Ishikawa (cell line): Measurements from ENCODE around the gene TMPRSS13.

Source experiments
- CEBPB ChIP-seq: IDR thresholded peaks from 2 replicates; pipeline ENCODE4 v1.6.1; 2012
- CREB1 ChIP-seq: IDR thresholded peaks from 2 replicates; pipeline ENCODE4 v1.6.1; 2012; ENCODE audit warnings: low read depth
- EGR1 ChIP-seq: IDR thresholded peaks from 2 replicates; pipeline ENCODE4 v1.6.1; 2012
- EP300 ChIP-seq: IDR thresholded peaks from 2 replicates; pipeline ENCODE4 v1.6.1; 2012; ENCODE audit warnings: borderline replicate concordance
- FOXM1 ChIP-seq: IDR thresholded peaks from 2 replicates; pipeline ENCODE4 v1.6.1; 2012; ENCODE audit warnings: low read depth, borderline replicate concordance
- MAX ChIP-seq: IDR thresholded peaks from 2 replicates; pipeline ENCODE4 v1.6.1; 2012
- NFIC ChIP-seq: IDR thresholded peaks from 2 replicates; pipeline ENCODE4 v1.6.1; 2012
- RAD21 ChIP-seq: IDR thresholded peaks from 2 replicates; pipeline ENCODE4 v1.6.1; 2012; ENCODE audit warnings: low read depth
- TAF1 ChIP-seq: IDR thresholded peaks from 2 replicates; pipeline ENCODE4 v1.6.1; 2012; ENCODE audit warnings: low read depth, mild to moderate bottlenecking
- TCF12 ChIP-seq: IDR thresholded peaks from 2 replicates; pipeline ENCODE4 v1.6.1; 2012; ENCODE audit warnings: low read depth
- TEAD4 ChIP-seq: IDR thresholded peaks from 2 replicates; pipeline ENCODE4 v1.6.1; 2012
- YY1 ChIP-seq: IDR thresholded peaks from 2 replicates; pipeline ENCODE4 v1.6.1; 2012; ENCODE audit warnings: low read depth
- ZBTB7A ChIP-seq: IDR thresholded peaks from 2 replicates; pipeline ENCODE4 v1.6.1; 2012; ENCODE audit warnings: low read depth
- TF ChIP-seq, protein P1 (sequence below): IDR thresholded peaks from 2 replicates; pipeline ENCODE4 v1.6.1; 2012; ENCODE audit warnings: low read depth, mild to moderate bottlenecking
- TF ChIP-seq, protein P2 (sequence below): IDR thresholded peaks from 2 replicates; pipeline ENCODE4 v1.6.1; 2012

The TMPRSS13 gene

DNA sequence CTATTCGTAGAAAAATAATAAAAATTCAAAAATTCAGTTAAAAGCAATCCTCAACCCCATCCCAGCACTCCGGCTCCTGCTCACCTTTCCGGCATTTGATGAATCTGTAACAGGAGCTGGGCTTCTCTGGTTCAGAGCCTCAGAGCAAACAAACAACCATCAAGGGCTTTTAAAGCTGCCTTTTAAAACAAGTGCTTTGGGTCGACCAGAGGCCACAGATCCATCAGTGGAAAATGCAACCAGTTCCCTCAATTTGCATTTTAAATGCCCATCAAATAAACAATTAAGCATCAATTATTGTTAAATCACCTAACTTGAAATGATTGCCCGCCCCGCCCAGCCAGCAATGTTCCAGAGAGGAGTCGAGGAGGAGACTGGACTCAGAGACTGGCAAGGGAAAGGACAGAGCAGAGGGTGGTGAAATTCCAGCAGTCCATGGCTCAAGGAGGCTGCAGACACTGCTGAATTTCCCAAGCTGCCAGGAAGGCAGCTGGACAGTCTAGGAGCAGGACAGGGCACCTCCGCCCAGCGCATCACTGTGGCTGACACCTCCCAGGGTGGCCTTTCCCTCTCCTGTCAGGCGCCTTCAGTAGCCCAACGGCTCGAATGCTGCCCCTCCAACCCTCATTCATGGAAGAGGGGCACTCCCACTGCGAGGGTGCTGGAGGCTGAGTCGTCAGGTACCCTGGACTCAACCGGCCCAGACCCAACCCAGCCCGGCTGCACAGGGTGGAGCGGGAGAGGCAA is 60.2 kb downstream of the TMPRSS13 start:
- TF ChIP-seq EGR1 (no peak), TAF1 (no peak), TCF12 (no peak), EP300 (no peak), NFIC (no peak), YY1 (no peak), RAD21 (no peak), ZBTB7A (no peak), MAX (no peak), CREB1 (no peak)
- TF ChIP-seq, protein P1, sequence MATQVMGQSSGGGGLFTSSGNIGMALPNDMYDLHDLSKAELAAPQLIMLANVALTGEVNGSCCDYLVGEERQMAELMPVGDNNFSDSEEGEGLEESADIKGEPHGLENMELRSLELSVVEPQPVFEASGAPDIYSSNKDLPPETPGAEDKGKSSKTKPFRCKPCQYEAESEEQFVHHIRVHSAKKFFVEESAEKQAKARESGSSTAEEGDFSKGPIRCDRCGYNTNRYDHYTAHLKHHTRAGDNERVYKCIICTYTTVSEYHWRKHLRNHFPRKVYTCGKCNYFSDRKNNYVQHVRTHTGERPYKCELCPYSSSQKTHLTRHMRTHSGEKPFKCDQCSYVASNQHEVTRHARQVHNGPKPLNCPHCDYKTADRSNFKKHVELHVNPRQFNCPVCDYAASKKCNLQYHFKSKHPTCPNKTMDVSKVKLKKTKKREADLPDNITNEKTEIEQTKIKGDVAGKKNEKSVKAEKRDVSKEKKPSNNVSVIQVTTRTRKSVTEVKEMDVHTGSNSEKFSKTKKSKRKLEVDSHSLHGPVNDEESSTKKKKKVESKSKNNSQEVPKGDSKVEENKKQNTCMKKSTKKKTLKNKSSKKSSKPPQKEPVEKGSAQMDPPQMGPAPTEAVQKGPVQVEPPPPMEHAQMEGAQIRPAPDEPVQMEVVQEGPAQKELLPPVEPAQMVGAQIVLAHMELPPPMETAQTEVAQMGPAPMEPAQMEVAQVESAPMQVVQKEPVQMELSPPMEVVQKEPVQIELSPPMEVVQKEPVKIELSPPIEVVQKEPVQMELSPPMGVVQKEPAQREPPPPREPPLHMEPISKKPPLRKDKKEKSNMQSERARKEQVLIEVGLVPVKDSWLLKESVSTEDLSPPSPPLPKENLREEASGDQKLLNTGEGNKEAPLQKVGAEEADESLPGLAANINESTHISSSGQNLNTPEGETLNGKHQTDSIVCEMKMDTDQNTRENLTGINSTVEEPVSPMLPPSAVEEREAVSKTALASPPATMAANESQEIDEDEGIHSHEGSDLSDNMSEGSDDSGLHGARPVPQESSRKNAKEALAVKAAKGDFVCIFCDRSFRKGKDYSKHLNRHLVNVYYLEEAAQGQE = no peak
- TF ChIP-seq, protein P2, sequence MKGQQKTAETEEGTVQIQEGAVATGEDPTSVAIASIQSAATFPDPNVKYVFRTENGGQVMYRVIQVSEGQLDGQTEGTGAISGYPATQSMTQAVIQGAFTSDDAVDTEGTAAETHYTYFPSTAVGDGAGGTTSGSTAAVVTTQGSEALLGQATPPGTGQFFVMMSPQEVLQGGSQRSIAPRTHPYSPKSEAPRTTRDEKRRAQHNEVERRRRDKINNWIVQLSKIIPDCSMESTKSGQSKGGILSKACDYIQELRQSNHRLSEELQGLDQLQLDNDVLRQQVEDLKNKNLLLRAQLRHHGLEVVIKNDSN = no peak

DNA sequence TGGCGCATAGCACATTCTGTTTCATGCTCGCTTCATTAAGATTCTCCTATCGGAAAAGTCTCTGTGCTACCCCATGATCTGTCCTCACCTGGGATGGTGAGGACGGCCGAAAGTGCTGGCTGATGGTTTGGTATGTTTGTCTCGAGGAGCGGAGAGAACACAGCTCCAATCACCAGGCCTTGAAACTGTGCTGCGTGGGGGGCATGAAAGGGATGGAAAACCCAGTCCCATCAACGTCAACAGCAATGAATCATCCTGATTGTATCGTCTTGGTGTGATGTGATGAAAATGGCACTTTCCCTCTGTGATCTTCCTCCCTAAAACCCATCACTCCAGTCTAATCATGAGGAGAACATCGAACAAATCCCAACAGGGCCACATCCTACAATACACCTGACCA is 61.1 kb downstream of the TMPRSS13 start:
- no peak for TF ChIP-seq NFIC

DNA sequence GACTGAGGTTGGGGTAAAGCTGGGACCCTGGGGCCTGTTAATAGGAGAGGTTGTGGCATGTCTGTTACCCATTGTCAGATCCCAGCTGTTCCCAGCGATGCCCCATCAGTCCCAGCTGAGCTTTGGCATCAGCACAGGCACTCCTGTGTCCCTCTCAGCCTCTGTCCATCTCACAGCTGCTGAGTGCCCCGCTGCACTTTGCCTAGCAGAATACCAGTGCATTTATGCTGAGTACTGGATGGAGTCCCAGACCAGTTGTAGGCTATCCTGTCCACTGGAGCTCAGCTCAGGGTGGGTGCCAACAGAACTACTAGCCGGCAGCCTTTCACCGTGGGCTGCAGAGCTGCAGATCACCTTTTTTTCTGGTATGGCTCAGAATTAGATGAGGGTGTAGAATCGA is 62.7 kb downstream of the TMPRSS13 start:
- TF ChIP-seq RAD21 = no peak
- TF ChIP-seq NFIC = no peak
- TF ChIP-seq TEAD4 = no peak
- TF ChIP-seq ZBTB7A = no peak
- TF ChIP-seq FOXM1 = no peak
- TF ChIP-seq, protein P2 = no peak
- TF ChIP-seq, protein P1 = no peak
- no peak for TF ChIP-seq CEBPB
- TF ChIP-seq TCF12 = no peak
- no peak for TF ChIP-seq MAX

- no peak for TF ChIP-seq CEBPB
- TF ChIP-seq, protein P1 = no peak
- TF ChIP-seq YY1 = no peak
- no peak for TF ChIP-seq MAX
- TF ChIP-seq TEAD4 = no peak
- TF ChIP-seq TAF1 = no peak
- TF ChIP-seq ZBTB7A = no peak
- TF ChIP-seq FOXM1 = no peak
- TF ChIP-seq EP300 = no peak
Observed at GRCh38 chr11:117863383-117863782, 65.8 kb downstream of the TMPRSS13 start.

DNA sequence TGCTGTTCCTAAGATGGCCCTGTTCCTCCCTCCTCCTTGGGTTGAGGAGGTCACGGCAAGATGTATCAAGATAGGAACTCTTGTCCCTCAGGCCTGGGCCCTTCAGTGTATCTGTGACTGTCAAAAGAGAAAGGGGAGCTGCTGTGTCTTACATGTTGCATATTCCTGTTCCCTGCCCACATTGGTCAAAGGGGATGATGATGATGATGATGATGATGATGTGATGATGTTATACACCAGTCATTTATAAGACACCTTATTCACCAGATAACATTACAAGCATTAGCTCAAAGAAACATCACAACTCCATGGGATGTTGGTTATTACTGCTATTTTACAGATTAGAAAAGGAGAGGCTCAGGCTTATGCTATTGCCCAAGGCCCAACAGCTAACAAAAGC is 66.4 kb downstream of the TMPRSS13 start:
- TF ChIP-seq FOXM1 (no peak), TEAD4 (no peak), NFIC (no peak), YY1 (no peak), RAD21 (no peak), CREB1 (no peak)
